ENCODE data around the gene IQSEC3. TPM values are rescaled to one million over a fixed set of nuclear protein-coding genes. Genes with fewer than 3 reads are reported as not detected.

IQSEC3 gene
- polyA plus RNA-seq, 2 donors = 0.13 to 0.14 TPM

DNA sequence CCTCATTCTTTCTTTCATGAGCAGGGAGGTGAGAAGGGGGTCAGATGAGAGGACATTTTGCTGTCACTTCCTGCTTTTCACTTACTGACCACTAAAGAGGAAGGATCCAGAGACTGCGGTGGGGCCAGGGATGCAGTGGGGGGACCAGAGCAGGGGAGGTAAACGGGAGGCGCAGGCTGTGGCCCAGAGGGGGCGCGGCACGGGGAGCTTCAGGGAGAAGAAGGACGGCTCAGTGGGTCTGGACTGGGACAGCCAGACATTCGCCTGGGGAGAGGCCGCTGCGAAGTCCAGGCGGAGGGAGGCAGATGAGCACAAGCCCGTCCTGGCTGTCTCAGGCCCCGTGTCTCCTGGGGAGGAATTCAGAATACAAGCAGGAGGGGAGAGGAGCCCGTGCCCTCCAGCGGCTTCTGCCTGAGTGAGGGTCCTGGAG, 106.2 kb downstream of the IQSEC3 start:
- Histone ChIP-seq H3K4me1 (ENCODE audit: control insufficient read depth in 2 of 2, insufficient read depth in 2 of 2, low read length in 1 of 2) (peaks cover 2 to 14% of the 10 kb centered on the region in 2 donors), H3K27ac (ENCODE audit: low read depth in 2 of 2, low read length in 1 of 2) (no peak overlapping the region), H3K4me3 (ENCODE audit: low read depth in 1 of 2, low read length in 2 of 2) (no peak overlapping the region), H3K27me3 (ENCODE audit: control insufficient read depth in 1 of 2, insufficient read depth in 2 of 2, low read length in 2 of 2) (no peaks in the 10 kb centered on the region), H3K36me3 (ENCODE audit: control insufficient read depth in 2 of 2, insufficient read depth in 2 of 2, low read length in 1 of 2) (no peaks in the 10 kb centered on the region), H3K9me3 (ENCODE audit: control insufficient read depth in 2 of 2, insufficient read depth in 1 of 2, low read depth in 1 of 2, low read length in 1 of 2) (no peaks in the 10 kb centered on the region)
- 75 to 83% methylated on average over 15 of the region's 15 CpGs for WGBS, 2 donors

DNA sequence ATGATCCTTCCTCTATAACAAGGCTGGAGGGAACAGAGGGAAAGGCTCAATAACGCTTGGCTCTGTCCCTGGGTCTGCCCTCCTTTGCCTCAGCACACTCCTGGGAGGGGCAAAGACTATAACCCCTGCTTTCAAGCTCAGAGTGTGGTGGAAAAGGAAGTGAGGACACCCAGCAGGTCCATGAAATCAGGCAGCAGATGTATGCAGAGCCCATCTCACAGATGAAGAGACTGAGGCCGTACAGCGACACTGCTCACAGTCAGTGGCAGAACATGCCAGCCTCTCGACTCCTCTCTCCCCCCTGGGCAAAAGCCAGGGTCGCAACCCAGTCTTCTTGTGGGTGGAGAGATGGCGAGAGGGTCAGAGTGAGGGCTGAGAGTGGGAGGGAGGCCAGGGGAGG, 107.6 kb downstream of the IQSEC3 start:
- WGBS, 2 donors = 77 to 78% methylated on average over 6 of the region's 6 CpGs
- peaks cover 2 to 21% of the 10 kb centered on the region in 2 donors for H3K4me1 ChIP-seq (ENCODE audit: control insufficient read depth in 2 of 2, insufficient read depth in 2 of 2, low read length in 1 of 2)
- no peaks in the 10 kb centered on the region for H3K27me3 ChIP-seq (ENCODE audit: control insufficient read depth in 1 of 2, insufficient read depth in 2 of 2, low read length in 2 of 2)
- no peak overlapping the region for H3K4me3 ChIP-seq (ENCODE audit: low read depth in 1 of 2, low read length in 2 of 2)
- H3K9me3 ChIP-seq (ENCODE audit: control insufficient read depth in 2 of 2, insufficient read depth in 1 of 2, low read depth in 1 of 2, low read length in 1 of 2) = no peaks in the 10 kb centered on the region
- no peak overlapping the region for H3K27ac ChIP-seq (ENCODE audit: low read depth in 2 of 2, low read length in 1 of 2)
- H3K36me3 ChIP-seq (ENCODE audit: control insufficient read depth in 2 of 2, insufficient read depth in 2 of 2, low read length in 1 of 2) = no peaks in the 10 kb centered on the region

DNA sequence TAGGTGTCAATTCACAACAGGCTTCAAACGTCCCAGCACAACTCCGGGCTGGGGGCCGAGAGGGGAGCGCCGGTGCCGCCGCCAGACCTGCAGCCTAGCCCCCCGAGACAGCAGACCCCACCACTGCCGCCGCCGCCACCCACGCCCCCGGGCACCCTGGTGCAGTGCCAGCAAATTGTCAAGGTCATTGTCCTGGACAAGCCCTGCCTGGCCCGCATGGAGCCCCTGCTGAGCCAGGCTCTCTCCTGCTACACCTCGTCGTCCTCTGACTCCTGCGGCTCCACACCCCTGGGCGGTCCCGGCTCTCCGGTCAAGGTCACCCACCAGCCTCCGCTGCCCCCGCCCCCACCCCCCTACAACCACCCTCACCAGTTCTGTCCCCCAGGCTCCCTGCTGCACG, 108.0 kb downstream of the IQSEC3 start:
- Histone ChIP-seq H3K27ac (ENCODE audit: low read depth in 2 of 2, low read length in 1 of 2) (no peak overlapping the region), H3K27me3 (ENCODE audit: control insufficient read depth in 1 of 2, insufficient read depth in 2 of 2, low read length in 2 of 2) (no peaks in the 10 kb centered on the region), H3K36me3 (ENCODE audit: control insufficient read depth in 2 of 2, insufficient read depth in 2 of 2, low read length in 1 of 2) (no peaks in the 10 kb centered on the region), H3K4me1 (ENCODE audit: control insufficient read depth in 2 of 2, insufficient read depth in 2 of 2, low read length in 1 of 2) (peaks cover 2 to 24% of the 10 kb centered on the region in 2 donors), H3K4me3 (ENCODE audit: low read depth in 1 of 2, low read length in 2 of 2) (no peak overlapping the region), H3K9me3 (ENCODE audit: control insufficient read depth in 2 of 2, insufficient read depth in 1 of 2, low read depth in 1 of 2, low read length in 1 of 2) (no peaks in the 10 kb centered on the region)
- WGBS, 2 donors = 58 to 61% methylated on average over 22 to 23 of the region's 23 CpGs

- peaks cover 2 to 24% of the 10 kb centered on the region in 2 donors for H3K4me1 ChIP-seq (ENCODE audit: control insufficient read depth in 2 of 2, insufficient read depth in 2 of 2, low read length in 1 of 2)
- 47 to 50% methylated on average over 10 of the region's 10 CpGs for WGBS, 2 donors
- H3K27me3 ChIP-seq (ENCODE audit: control insufficient read depth in 1 of 2, insufficient read depth in 2 of 2, low read length in 2 of 2) = no peaks in the 10 kb centered on the region
- H3K27ac ChIP-seq (ENCODE audit: low read depth in 2 of 2, low read length in 1 of 2) = no peak overlapping the region
- no peaks in the 10 kb centered on the region for H3K9me3 ChIP-seq (ENCODE audit: control insufficient read depth in 2 of 2, insufficient read depth in 1 of 2, low read depth in 1 of 2, low read length in 1 of 2)
- H3K4me3 ChIP-seq (ENCODE audit: low read depth in 1 of 2, low read length in 2 of 2) = no peak overlapping the region
- H3K36me3 ChIP-seq (ENCODE audit: control insufficient read depth in 2 of 2, insufficient read depth in 2 of 2, low read length in 1 of 2) = no peaks in the 10 kb centered on the region
Observed at GRCh38 chr12:175250-175649, 108.7 kb downstream of the IQSEC3 start.

- H3K4me3 ChIP-seq (ENCODE audit: low read depth in 1 of 2, low read length in 2 of 2) = no peak overlapping the region
- H3K27ac ChIP-seq (ENCODE audit: low read depth in 2 of 2, low read length in 1 of 2) = no peak overlapping the region
- H3K36me3 ChIP-seq (ENCODE audit: control insufficient read depth in 2 of 2, insufficient read depth in 2 of 2, low read length in 1 of 2) = no peaks in the 10 kb centered on the region
- no peaks in the 10 kb centered on the region for H3K9me3 ChIP-seq (ENCODE audit: control insufficient read depth in 2 of 2, insufficient read depth in 1 of 2, low read depth in 1 of 2, low read length in 1 of 2)
- WGBS, 2 donors = 80 to 85% methylated on average over 16 of the region's 16 CpGs
- peaks cover 2 to 26% of the 10 kb centered on the region in 2 donors for H3K4me1 ChIP-seq (ENCODE audit: control insufficient read depth in 2 of 2, insufficient read depth in 2 of 2, low read length in 1 of 2)
- H3K27me3 ChIP-seq (ENCODE audit: control insufficient read depth in 1 of 2, insufficient read depth in 2 of 2, low read length in 2 of 2) = no peaks in the 10 kb centered on the region
Observed at GRCh38 chr12:175759-176158, 109.2 kb downstream of the IQSEC3 start.

- Histone ChIP-seq H3K36me3 (ENCODE audit: control insufficient read depth in 2 of 2, insufficient read depth in 2 of 2, low read length in 1 of 2) (no peaks in the 10 kb centered on the region), H3K27me3 (ENCODE audit: control insufficient read depth in 1 of 2, insufficient read depth in 2 of 2, low read length in 2 of 2) (no peaks in the 10 kb centered on the region), H3K4me1 (ENCODE audit: control insufficient read depth in 2 of 2, insufficient read depth in 2 of 2, low read length in 1 of 2) (peaks cover 2 to 26% of the 10 kb centered on the region in 2 donors), H3K4me3 (ENCODE audit: low read depth in 1 of 2, low read length in 2 of 2) (no peak overlapping the region), H3K9me3 (ENCODE audit: control insufficient read depth in 2 of 2, insufficient read depth in 1 of 2, low read depth in 1 of 2, low read length in 1 of 2) (no peaks in the 10 kb centered on the region), H3K27ac (ENCODE audit: low read depth in 2 of 2, low read length in 1 of 2) (no peak overlapping the region)
- WGBS, 2 donors = 52 to 61% methylated on average over 16 of the region's 16 CpGs
Observed at GRCh38 chr12:176321-177181, 110.0 kb downstream of the IQSEC3 start.

DNA sequence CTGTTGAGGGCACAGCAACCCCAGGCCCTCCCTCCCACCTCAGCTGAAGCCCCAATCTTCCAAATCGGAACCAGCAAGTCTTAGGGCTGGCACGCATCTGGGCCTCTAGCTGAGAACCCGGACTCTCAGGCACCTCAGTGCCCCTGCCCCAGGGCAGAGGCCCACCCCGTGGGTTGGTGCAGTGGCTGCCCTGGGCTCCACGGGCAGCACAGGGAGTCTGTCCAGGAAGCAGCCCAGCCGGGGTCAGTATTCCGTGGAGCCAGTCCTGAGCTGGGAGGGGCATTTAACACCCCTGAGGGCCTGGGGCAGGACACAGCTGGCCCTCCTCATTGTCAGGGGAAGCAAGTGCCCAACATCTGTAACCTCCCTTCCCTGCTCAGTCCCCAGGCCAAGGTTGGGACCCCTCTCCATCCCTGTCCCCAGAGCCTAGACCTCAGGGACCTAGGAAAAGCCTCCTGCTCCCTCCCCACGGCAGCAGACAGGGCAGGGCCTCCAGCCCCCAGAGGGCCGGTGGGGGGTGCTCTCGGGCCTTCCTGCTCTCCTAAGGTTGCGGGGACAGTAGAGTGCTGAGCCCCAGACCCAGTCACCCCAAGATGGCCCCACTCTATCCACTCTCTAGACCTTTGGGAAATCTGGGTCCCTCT, 110.9 kb downstream of the IQSEC3 start:
- Histone ChIP-seq H3K27me3 (ENCODE audit: control insufficient read depth in 1 of 2, insufficient read depth in 2 of 2, low read length in 2 of 2) (no peaks in the 10 kb centered on the region), H3K36me3 (ENCODE audit: control insufficient read depth in 2 of 2, insufficient read depth in 2 of 2, low read length in 1 of 2) (no peaks in the 10 kb centered on the region), H3K9me3 (ENCODE audit: control insufficient read depth in 2 of 2, insufficient read depth in 1 of 2, low read depth in 1 of 2, low read length in 1 of 2) (no peaks in the 10 kb centered on the region), H3K4me1 (ENCODE audit: control insufficient read depth in 2 of 2, insufficient read depth in 2 of 2, low read length in 1 of 2) (peaks cover 2 to 24% of the 10 kb centered on the region in 2 donors), H3K27ac (ENCODE audit: low read depth in 2 of 2, low read length in 1 of 2) (no peak overlapping the region), H3K4me3 (ENCODE audit: low read depth in 1 of 2, low read length in 2 of 2) (no peak overlapping the region)
- WGBS, 2 donors = 71 to 72% methylated on average over 11 of the region's 11 CpGs

GRCh38 chr12:177980-178828, 111.6 kb downstream of the IQSEC3 start:
- WGBS, 2 donors = 53 to 67% methylated on average over 20 of the region's 20 CpGs
- Histone ChIP-seq H3K4me1 (ENCODE audit: control insufficient read depth in 2 of 2, insufficient read depth in 2 of 2, low read length in 1 of 2) (peaks cover 2 to 23% of the 10 kb centered on the region in 2 donors), H3K27ac (ENCODE audit: low read depth in 2 of 2, low read length in 1 of 2) (no peak overlapping the region), H3K9me3 (ENCODE audit: control insufficient read depth in 2 of 2, insufficient read depth in 1 of 2, low read depth in 1 of 2, low read length in 1 of 2) (no peaks in the 10 kb centered on the region), H3K27me3 (ENCODE audit: control insufficient read depth in 1 of 2, insufficient read depth in 2 of 2, low read length in 2 of 2) (no peaks in the 10 kb centered on the region), H3K4me3 (ENCODE audit: low read depth in 1 of 2, low read length in 2 of 2) (no peak overlapping the region), H3K36me3 (ENCODE audit: control insufficient read depth in 2 of 2, insufficient read depth in 2 of 2, low read length in 1 of 2) (no peaks in the 10 kb centered on the region)

DNA sequence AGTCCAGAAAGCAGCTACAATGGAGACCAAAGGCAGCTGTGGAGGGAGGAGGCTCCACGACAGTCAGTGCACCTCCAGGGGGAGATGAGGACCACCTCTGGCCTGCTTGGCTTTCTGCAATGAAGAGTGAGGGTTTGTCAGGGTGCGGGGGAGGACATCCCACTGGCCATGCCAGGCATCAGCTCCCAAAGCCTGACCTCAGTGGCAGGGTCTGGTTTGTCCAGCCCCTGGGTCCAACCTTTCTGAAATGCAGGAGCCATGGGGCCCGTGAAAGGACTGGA, 112.2 kb downstream of the IQSEC3 start:
- Histone ChIP-seq H3K36me3 (ENCODE audit: control insufficient read depth in 2 of 2, insufficient read depth in 2 of 2, low read length in 1 of 2) (no peaks in the 10 kb centered on the region), H3K27ac (ENCODE audit: low read depth in 2 of 2, low read length in 1 of 2) (no peak overlapping the region), H3K4me1 (ENCODE audit: control insufficient read depth in 2 of 2, insufficient read depth in 2 of 2, low read length in 1 of 2) (peaks cover 2 to 20% of the 10 kb centered on the region in 2 donors), H3K27me3 (ENCODE audit: control insufficient read depth in 1 of 2, insufficient read depth in 2 of 2, low read length in 2 of 2) (no peaks in the 10 kb centered on the region), H3K4me3 (ENCODE audit: low read depth in 1 of 2, low read length in 2 of 2) (no peak overlapping the region), H3K9me3 (ENCODE audit: control insufficient read depth in 2 of 2, insufficient read depth in 1 of 2, low read depth in 1 of 2, low read length in 1 of 2) (no peaks in the 10 kb centered on the region)
- WGBS, 2 donors = 64 to 75% methylated on average over 3 of the region's 3 CpGs

All from esophagus (tissue), 2 donors.